Peyer's patch (tissue), 4 donors: ENCODE measurements around the gene PDZD2. TPM values are rescaled to one million over a fixed set of nuclear protein-coding genes. Genes with fewer than 3 reads are reported as not detected.

Experiments
- DNase-seq, 3 donors: peaks; one replicate each; pipeline ENCODE4 v3.0.0-alpha.2; 2017 to 2019
- H3K27ac ChIP-seq, 4 donors: fragments of 200-600 bp; sonication (generic); one replicate each; pipeline ENCODE4 v1.5.1; 2016 to 2019
- H3K27me3 ChIP-seq, 2 donors: fragments of 200-600 bp; sonication (generic); one replicate each; pipeline ENCODE4 v1.5.1; 2019
- H3K36me3 ChIP-seq, 3 donors: fragments of 200-600 bp; sonication (generic); one replicate each; pipeline ENCODE4 v1.5.1; 2016 to 2019
- H3K4me1 ChIP-seq, 4 donors: fragments of 200-600 bp; sonication (generic); one replicate each; pipeline ENCODE4 v1.5.1; 2016 to 2019
- H3K4me3 ChIP-seq, 4 donors: fragments of 200-600 bp; sonication (generic); 1 replicate in 3 of 4; 2 replicates in 1 of 4; pipeline ENCODE4 v1.5.1; 2016 to 2019; ENCODE audit warnings: mild to moderate bottlenecking in 1 of 4
- H3K9me3 ChIP-seq, 4 donors: fragments of 200-600 bp; sonication (generic); one replicate each; pipeline ENCODE4 v1.5.1; 2016 to 2019; ENCODE audit warnings: mild to moderate bottlenecking in 1 of 4
- CTCF ChIP-seq, 6 experiments: fragments of 450-650 bp in 4 of 6; fragments of 200-600 bp in 2 of 6; sonication (generic) in 1 of 6; IDR thresholded peaks; one replicate each; pipeline ENCODE4 v1.5.1; 2017 to 2019; ENCODE audit warnings: antibody characterized with exemption in 6 of 6, mild to moderate bottlenecking in 3 of 6, moderate library complexity in 1 of 6
- POLR2A ChIP-seq, 2 donors: fragments of 450-650 bp; IDR thresholded peaks; one replicate each; pipeline ENCODE4 v1.5.1; 2017; ENCODE audit warnings: antibody characterized with exemption in 2 of 2, mild to moderate bottlenecking in 2 of 2, moderate library complexity in 2 of 2
- total RNA-seq, 4 donors: library from RNA; depleted of rRNA; stranded (reverse); fragments of >200 nt; gene quantifications; one replicate each; pipeline ENCODE4 v1.1.0, GENCODE V29; 2016

The PDZD2 gene
- total RNA-seq, 4 donors from 2014 or later: 0.53 to 7.4 (median 3.0) TPM

- Histone ChIP-seq H3K36me3 (no peaks in the 10 kb centered on the region), H3K27me3 (no peaks in the 10 kb centered on the region), H3K9me3 (no peaks in the 10 kb centered on the region), H3K4me3 (no peak overlapping the region), H3K4me1 (no peaks in the 10 kb centered on the region), H3K27ac (no peak overlapping the region)
- no peak for DNase-seq
- no peak for TF ChIP-seq POLR2A (IDR thresholded peaks at IDR 0.05)
- no peak for TF ChIP-seq CTCF (IDR thresholded peaks at IDR 0.05)
Measured at GRCh38 chr5:31880449-31880848, 241.5 kb downstream of the PDZD2 start.

- no peaks in the 10 kb centered on the region for H3K9me3 ChIP-seq
- H3K36me3 ChIP-seq: no peaks in the 10 kb centered on the region
- H3K27me3 ChIP-seq: no peaks in the 10 kb centered on the region
- H3K27ac ChIP-seq: no peak overlapping the region
- TF ChIP-seq POLR2A (IDR thresholded peaks at IDR 0.05): no peak
- TF ChIP-seq CTCF (IDR thresholded peaks at IDR 0.05): no peak
- DNase-seq: no peak
- no peaks in the 10 kb centered on the region for H3K4me1 ChIP-seq
- H3K4me3 ChIP-seq: no peak overlapping the region
Measured at GRCh38 chr5:31884896-31885295, 246.0 kb downstream of the PDZD2 start.

GRCh38 chr5:31886206-31886605 is 247.3 kb downstream of the PDZD2 start:
- TF ChIP-seq CTCF (IDR thresholded peaks at IDR 0.05) (no peak), POLR2A (IDR thresholded peaks at IDR 0.05) (no peak)
- Histone ChIP-seq H3K27me3 (no peaks in the 10 kb centered on the region), H3K36me3 (no peaks in the 10 kb centered on the region), H3K9me3 (no peaks in the 10 kb centered on the region), H3K4me3 (no peak overlapping the region), H3K4me1 (no peaks in the 10 kb centered on the region), H3K27ac (no peak overlapping the region)
- DNase-seq: no peak

DNA sequence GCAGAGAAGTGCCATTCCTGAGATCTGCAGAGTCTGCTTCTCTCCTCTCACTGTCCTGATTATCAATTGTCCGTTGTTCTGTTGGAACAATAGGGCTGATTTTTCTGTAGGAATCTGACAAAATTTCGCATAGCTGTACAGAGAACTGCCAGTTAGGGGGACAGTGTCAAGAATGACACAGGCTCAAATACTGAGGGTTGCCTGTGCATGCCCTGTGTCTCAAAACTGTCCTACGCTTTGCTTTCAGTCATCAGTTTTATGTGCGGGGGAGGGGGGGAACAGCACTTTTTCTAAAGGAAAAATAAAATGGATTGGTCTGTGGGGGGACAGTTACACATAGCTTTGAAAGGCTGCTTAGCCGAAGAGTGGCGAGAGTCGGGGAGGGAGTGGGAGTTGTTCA is 248.6 kb downstream of the PDZD2 start:
- Histone ChIP-seq H3K9me3 (no peaks in the 10 kb centered on the region), H3K36me3 (no peaks in the 10 kb centered on the region), H3K4me3 (no peak overlapping the region), H3K27ac (no peak overlapping the region), H3K27me3 (no peaks in the 10 kb centered on the region), H3K4me1 (no peaks in the 10 kb centered on the region)
- TF ChIP-seq CTCF (IDR thresholded peaks at IDR 0.05): no peak
- no peak for TF ChIP-seq POLR2A (IDR thresholded peaks at IDR 0.05)
- DNase-seq: no peak

DNA sequence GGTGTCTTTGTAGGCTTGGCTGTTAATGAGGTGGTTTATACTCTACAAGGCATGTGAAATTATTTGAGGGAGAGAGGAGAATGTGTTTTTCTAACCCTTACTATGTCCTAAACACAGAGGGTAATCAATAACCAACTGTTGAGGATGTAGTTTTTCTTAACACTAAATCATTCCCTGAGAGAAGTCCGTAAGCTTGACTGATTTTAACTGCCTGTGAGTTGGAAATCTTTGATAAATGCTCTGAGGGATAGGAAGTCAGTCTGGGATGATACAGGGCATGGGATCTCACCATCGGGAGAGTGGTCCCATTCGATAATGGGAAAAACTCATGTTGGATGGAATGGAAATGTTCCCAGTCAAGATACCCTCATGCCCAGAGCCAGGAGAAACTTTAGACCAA is 249.6 kb downstream of the PDZD2 start:
- TF ChIP-seq POLR2A (IDR thresholded peaks at IDR 0.05) (no peak), CTCF (IDR thresholded peaks at IDR 0.05) (no peak)
- Histone ChIP-seq H3K4me3 (no peak overlapping the region), H3K9me3 (no peaks in the 10 kb centered on the region), H3K27me3 (no peaks in the 10 kb centered on the region), H3K27ac (no peak overlapping the region), H3K4me1 (no peaks in the 10 kb centered on the region), H3K36me3 (no peaks in the 10 kb centered on the region)
- no peak for DNase-seq

DNA sequence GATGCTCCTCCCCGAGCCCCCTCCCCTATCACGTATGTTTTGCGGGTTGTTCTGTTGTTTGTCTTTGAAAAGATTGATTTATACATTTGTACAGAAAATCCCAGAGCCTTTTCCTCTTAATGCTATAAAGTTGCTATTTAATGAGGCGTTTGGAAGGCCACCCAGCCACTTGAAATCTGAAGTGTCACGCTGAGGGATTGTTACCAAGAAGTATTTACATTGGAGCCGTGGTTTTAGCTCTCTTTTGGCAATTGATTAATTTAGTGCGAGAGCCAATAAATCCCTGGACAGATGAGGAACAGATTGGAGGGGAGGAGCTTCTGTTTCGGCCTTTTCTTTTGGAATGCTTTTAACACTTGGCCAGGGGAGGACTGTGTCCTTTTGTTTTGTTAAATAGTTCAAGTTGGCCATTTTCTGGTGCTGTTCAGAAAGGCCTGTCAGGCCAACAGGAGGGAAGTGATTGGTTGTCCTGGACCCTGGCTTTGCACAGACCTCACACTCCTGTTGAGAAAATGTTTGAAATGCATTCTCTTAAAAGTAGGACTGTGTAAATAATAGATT is 250.2 kb downstream of the PDZD2 start:
- no peak for DNase-seq
- Histone ChIP-seq H3K4me3 (no peak overlapping the region), H3K4me1 (no peaks in the 10 kb centered on the region), H3K36me3 (no peaks in the 10 kb centered on the region), H3K27ac (no peak overlapping the region), H3K9me3 (no peaks in the 10 kb centered on the region), H3K27me3 (no peaks in the 10 kb centered on the region)
- no peak for TF ChIP-seq CTCF (IDR thresholded peaks at IDR 0.05)
- TF ChIP-seq POLR2A (IDR thresholded peaks at IDR 0.05): no peak
